Effector CD8-positive, alpha-beta T cell (primary cell): ENCODE results near the gene FBP2.
"Not testable (repeated sequence)": the region's sequence is repeated elsewhere in the genome, so short reads cannot be mapped to it uniquely, and the experiment has no call there.

Experiments
- DNase-seq: peaks from one replicate; lab custom pipeline; 2025; lab: John Stamatoyannopoulos, UW

Gene FBP2

GRCh38 chr9:94563548-94563947 is 30.1 kb downstream of the FBP2 start:
- no peak for DNase-seq

GRCh38 chr9:94560237-94560636 is 33.4 kb downstream of the FBP2 start:
- DNase-seq = no peak

GRCh38 chr9:94557376-94557775 is 36.2 kb downstream of the FBP2 start:
- DNase-seq = no peak

GRCh38 chr9:94554439-94555331 is 38.9 kb downstream of the FBP2 start, which contains the start of gene PCAT7:
Gene PCAT7, plus strand, starts transcription at chr9:94555083.
- DNase-seq = no peak

GRCh38 chr9:94554078-94554438 is 39.6 kb downstream of the FBP2 start:
- DNase-seq = no peak

GRCh38 chr9:94553029-94553938 is 40.3 kb downstream of the FBP2 start:
- no peak for DNase-seq

- no peak for DNase-seq
These were observed 47.7 kb downstream of the FBP2 start for GRCh38 chr9:94545940-94546339.

- not testable (repeated sequence) for DNase-seq
These were observed 49.3 kb downstream of the FBP2 start for GRCh38 chr9:94544335-94544734.

- no peak for DNase-seq
These were observed 54.7 kb downstream of the FBP2 start for GRCh38 chr9:94538908-94539307.

- no peak for DNase-seq
These were observed 58.7 kb downstream of the FBP2 start for GRCh38 chr9:94534901-94535300.

GRCh38 chr9:94533601-94534000 is 60.0 kb downstream of the FBP2 start:
- DNase-seq = no peak

- no peak for DNase-seq
These were observed 60.5 kb downstream of the FBP2 start for GRCh38 chr9:94533155-94533554.

GRCh38 chr9:94528886-94529285 is 64.7 kb downstream of the FBP2 start:
- DNase-seq = no peak

- no peak for DNase-seq
These were observed 66.7 kb downstream of the FBP2 start for GRCh38 chr9:94526951-94527350.

- DNase-seq = no peak
These were observed 67.4 kb downstream of the FBP2 start for GRCh38 chr9:94526271-94526670.

GRCh38 chr9:94525396-94526035 is 68.1 kb downstream of the FBP2 start:
- no peak for DNase-seq

- no peak for DNase-seq
These were observed 76.4 kb downstream of the FBP2 start for GRCh38 chr9:94517254-94517653.

- no peak for DNase-seq
These were observed 78.9 kb downstream of the FBP2 start for GRCh38 chr9:94514722-94515121.

GRCh38 chr9:94511955-94512265 is 81.7 kb downstream of the FBP2 start:
- no peak for DNase-seq

GRCh38 chr9:94511134-94511954 is 82.3 kb downstream of the FBP2 start:
- DNase-seq = no peak
